RPMI7951 (cell line): ENCODE measurements around the gene CDKN1B. TPM values are rescaled to one million over a fixed set of nuclear protein-coding genes. Genes with fewer than 3 reads are reported as not detected.
"Not testable (repeated sequence)": the region's sequence is repeated elsewhere in the genome, so short reads cannot be mapped to it uniquely, and the experiment has no call there.

ENCODE experiments used
- DNase-seq: peaks from one replicate; pipeline ENCODE4 v3.0.0-alpha.2; 2012; ENCODE audit warnings: low read depth
- total RNA-seq: library from RNA; depleted of rRNA; stranded (reverse); fragments of >200 nt; shearing (Covaris generic); gene quantifications from 2 replicates; pipeline ENCODE4 v1.2.3, GENCODE V29; 2014

CDKN1B gene
- total RNA-seq, 1 experiment from 2014 or later: 30.8 TPM

GRCh38 chr12:12724421-12725085, 7.4 kb downstream of the CDKN1B start:
- DNase-seq: no peak

GRCh38 chr12:12725086-12725955, 8.2 kb downstream of the CDKN1B start:
- peak; percentile 99 for DNase-seq

- no peak for DNase-seq
Measured at GRCh38 chr12:12725956-12726554, 8.9 kb downstream of the CDKN1B start.

- peak; percentile 86 for DNase-seq
Measured at GRCh38 chr12:12726555-12727093, 9.5 kb downstream of the CDKN1B start.

GRCh38 chr12:12731178-12731577, 14.0 kb downstream of the CDKN1B start:
- no peak for DNase-seq

- no peak for DNase-seq
Measured at GRCh38 chr12:12731785-12732184, 14.6 kb downstream of the CDKN1B start.

GRCh38 chr12:12733118-12733517, 15.9 kb downstream of the CDKN1B start:
- no peak for DNase-seq

- peak; percentile 84 for DNase-seq
Measured at GRCh38 chr12:12734054-12734453, 16.9 kb downstream of the CDKN1B start.

GRCh38 chr12:12734561-12735071, 17.4 kb downstream of the CDKN1B start:
- peak; percentile 61 for DNase-seq

- DNase-seq: peak; percentile 90
Measured at GRCh38 chr12:12735301-12735700, 18.1 kb downstream of the CDKN1B start.

- peak; percentile 65 for DNase-seq
Measured at GRCh38 chr12:12736759-12737676, 19.9 kb downstream of the CDKN1B start.

- DNase-seq: not testable (repeated sequence)
Measured at GRCh38 chr12:12738152-12738551, 21.0 kb downstream of the CDKN1B start.

- DNase-seq: peak; percentile 47
Measured at GRCh38 chr12:12741660-12742059, 24.5 kb downstream of the CDKN1B start.

GRCh38 chr12:12744546-12745305, 27.6 kb downstream of the CDKN1B start:
- no peak for DNase-seq

GRCh38 chr12:12745576-12746211, 28.5 kb downstream of the CDKN1B start:
- DNase-seq: no peak

GRCh38 chr12:12747278-12747677, 30.1 kb downstream of the CDKN1B start:
- DNase-seq: no peak

- DNase-seq: no peak
Measured at GRCh38 chr12:12748044-12748443, 30.9 kb downstream of the CDKN1B start.

- no peak for DNase-seq
Measured at GRCh38 chr12:12749433-12749832, 32.3 kb downstream of the CDKN1B start.

GRCh38 chr12:12755923-12756322, 38.8 kb downstream of the CDKN1B start:
- DNase-seq: no peak

- DNase-seq: no peak
Measured at GRCh38 chr12:12757121-12757520, 40.0 kb downstream of the CDKN1B start.
